ENCODE results near the gene CACUL1.
"Not testable (repeated sequence)": the region's sequence is repeated elsewhere in the genome, so short reads cannot be mapped to it uniquely, and the experiment has no call there.

CACUL1 gene

DNA sequence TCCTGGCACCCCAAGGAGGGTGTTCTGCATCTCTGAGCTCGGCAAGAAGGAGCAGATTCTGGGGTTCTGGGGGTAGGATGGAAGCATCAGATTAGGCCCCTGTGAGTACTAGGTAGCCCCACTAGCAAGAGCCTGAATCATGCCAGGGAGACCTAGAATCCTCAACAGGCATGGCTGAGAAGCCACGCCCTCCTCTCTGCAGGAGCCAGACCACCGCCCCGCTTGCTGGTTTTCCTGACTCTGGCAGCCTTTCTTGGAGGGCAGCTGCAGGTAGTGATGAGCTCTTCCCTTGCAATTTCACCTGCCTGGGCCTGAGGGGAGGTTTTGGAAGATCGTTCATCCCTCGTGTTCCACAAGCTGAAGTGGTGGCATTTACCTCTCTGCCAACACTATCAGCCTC, 90.4 kb downstream of the CACUL1 start:
- Mint-ChIP-seq H3K36me3 (peaks cover 12% of the 10 kb centered on the region), H3K27me3 (peaks cover 66% of the 10 kb centered on the region), H3K9me3 (peaks cover 6% of the 10 kb centered on the region), H3K4me1 (peaks cover 14% of the 10 kb centered on the region), H3K4me3 (no peak overlapping the region), H3K27ac (no peak overlapping the region)
- no peak for ATAC-seq

- Mint-ChIP-seq H3K9me3 (peaks cover 7% of the 10 kb centered on the region), H3K27me3 (peaks cover 74% of the 10 kb centered on the region), H3K4me1 (peaks cover 3% of the 10 kb centered on the region), H3K4me3 (no peak overlapping the region), H3K27ac (no peak overlapping the region), H3K36me3 (peaks cover 14% of the 10 kb centered on the region)
- no peak for ATAC-seq
Measured at GRCh38 chr10:118663176-118663575, 91.6 kb downstream of the CACUL1 start.

DNA sequence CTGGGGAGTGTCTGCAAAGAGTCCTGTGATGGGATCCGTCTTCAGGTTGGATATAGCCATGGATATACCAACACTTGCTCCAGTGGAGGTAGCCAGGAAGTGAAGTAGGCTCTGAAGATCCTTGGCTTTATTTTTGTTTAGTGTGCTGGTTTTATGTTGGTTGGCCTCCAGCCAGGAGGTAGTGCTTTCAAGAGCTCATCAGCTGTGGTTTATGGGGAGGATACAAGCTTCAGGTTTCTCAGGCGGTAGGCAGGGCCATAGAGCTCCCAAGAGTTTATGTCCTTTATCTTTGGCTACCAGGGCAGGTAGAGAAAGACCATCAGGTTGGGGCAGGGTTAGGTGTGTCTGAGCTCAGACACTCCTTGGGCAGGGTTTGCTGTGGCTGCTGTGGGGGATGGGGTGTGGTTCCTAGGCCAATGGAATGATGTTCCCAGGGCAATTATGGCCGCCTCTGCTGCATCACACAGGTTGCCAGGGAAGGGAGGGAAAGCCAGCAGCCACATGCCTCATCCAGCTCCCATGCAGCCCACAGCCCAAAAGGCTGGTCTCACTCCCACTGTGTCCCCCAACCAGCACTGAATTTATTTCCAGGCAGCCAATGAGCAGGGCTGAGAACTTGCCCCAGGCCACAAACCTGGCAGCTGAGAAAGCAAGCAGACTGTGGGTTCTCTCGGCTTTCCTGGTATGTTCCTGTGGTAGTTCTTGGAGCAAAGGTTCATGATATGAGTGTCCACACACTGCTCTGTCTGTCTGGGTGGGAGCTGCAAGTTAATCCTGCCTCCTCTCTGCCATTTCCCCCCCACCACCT, 92.3 kb downstream of the CACUL1 start:
- Mint-ChIP-seq H3K4me3 (no peak overlapping the region), H3K9me3 (peaks cover 7% of the 10 kb centered on the region), H3K27ac (no peak overlapping the region), H3K4me1 (no peaks in the 10 kb centered on the region), H3K27me3 (peaks cover 81% of the 10 kb centered on the region), H3K36me3 (peaks cover 14% of the 10 kb centered on the region)
- ATAC-seq: no peak

DNA sequence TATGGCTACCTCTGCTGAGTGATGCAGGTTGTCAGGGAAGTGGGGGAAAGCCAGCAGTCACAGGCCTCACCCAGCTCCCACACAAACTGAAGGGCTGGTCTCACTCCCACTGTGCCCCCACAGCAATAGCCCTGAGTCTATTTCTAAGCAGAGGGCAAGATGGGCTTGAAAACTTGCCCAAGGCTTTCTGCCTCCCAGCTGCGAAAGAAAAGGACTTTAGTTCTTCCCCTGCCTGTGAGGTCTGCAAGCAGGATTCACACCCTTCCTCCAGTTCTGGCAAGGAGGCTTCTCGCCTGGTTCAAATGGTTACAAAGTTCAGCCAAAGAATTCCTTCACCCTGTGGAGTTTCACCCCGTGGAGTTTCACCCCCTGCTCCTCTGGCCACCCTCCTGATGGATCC, 96.0 kb downstream of the CACUL1 start:
- no peaks in the 10 kb centered on the region for H3K4me1 Mint-ChIP-seq
- ATAC-seq: no peak
- no peak overlapping the region for H3K4me3 Mint-ChIP-seq
- peaks cover 14% of the 10 kb centered on the region for H3K36me3 Mint-ChIP-seq
- H3K27ac Mint-ChIP-seq: no peak overlapping the region
- H3K27me3 Mint-ChIP-seq: peaks cover 90% of the 10 kb centered on the region
- peaks cover 21% of the 10 kb centered on the region for H3K9me3 Mint-ChIP-seq

DNA sequence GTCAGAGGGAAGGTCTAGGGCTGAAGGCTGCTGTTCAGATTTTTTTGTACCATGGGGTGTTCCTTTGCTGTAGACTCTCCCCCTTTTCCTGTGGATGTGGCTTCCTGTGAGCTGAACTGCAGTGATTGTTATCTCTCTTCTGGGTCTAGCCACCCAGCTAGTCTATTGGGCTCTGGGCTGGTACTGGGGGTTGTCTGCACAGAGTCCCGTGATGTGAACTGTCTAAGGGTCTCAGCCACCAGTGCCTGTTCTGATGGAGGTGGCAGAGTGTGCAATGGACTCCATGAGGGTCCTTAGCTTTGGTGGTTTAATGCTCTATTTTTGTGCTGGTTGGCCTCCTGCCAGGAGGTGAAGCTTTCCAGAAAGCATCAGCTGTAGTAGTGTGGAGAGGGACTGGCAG, 96.6 kb downstream of the CACUL1 start:
- not testable (repeated sequence) for ATAC-seq, H3K4me1 Mint-ChIP-seq, H3K27ac Mint-ChIP-seq, H3K4me3 Mint-ChIP-seq
- Mint-ChIP-seq H3K27me3 (peaks cover 90% of the 10 kb centered on the region), H3K36me3 (peaks cover 14% of the 10 kb centered on the region), H3K9me3 (peaks cover 21% of the 10 kb centered on the region)

DNA sequence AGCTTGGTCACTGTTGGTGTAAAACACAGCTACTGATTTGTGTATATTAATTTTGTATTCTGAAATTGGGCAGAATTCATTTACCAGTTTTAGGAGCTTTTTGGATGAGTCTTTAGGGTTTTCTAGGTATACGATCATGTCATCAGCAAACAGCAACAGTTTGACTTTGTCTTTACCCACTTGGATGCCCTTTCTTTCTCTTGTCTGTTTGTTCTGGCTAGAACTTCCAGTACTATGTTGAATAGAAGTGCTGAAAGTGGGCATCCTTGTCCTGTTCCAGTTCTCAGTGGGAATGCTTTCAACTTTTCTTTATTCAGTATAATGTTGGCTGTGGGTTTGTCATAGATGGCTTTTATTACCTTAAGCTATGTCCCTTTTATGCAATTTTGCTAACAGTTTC, 109.5 kb downstream of the CACUL1 start:
- not testable (repeated sequence) for H3K27ac Mint-ChIP-seq, H3K36me3 Mint-ChIP-seq, H3K4me3 Mint-ChIP-seq, ATAC-seq, H3K9me3 Mint-ChIP-seq, H3K4me1 Mint-ChIP-seq
- peaks cover 32% of the 10 kb centered on the region for H3K27me3 Mint-ChIP-seq

DNA sequence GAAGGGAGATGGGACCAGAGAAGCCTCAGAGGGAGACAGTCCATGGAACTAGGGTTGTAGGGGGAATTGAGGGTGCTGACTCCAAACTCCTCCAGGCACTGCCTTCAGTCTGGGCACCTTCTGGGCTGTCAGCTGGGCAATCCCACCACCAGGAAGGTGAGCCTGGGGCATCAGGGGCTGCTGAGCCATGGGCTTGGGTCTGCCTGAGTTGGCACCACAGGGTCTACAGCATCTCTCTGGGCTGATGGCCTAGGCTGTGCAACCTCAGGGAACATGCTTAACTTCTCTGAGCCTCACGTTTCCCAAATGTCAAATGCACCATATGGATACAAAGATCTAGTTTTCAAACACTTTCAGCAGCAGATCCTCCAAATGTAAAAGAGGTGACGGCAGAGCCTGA, 112.5 kb downstream of the CACUL1 start:
- peaks cover 1% of the 10 kb centered on the region for H3K27me3 Mint-ChIP-seq
- ATAC-seq: no peak
- no peak overlapping the region for H3K4me3 Mint-ChIP-seq
- H3K9me3 Mint-ChIP-seq: peaks cover 3% of the 10 kb centered on the region
- no peak overlapping the region for H3K27ac Mint-ChIP-seq
- H3K4me1 Mint-ChIP-seq: no peaks in the 10 kb centered on the region
- H3K36me3 Mint-ChIP-seq: no peaks in the 10 kb centered on the region

DNA sequence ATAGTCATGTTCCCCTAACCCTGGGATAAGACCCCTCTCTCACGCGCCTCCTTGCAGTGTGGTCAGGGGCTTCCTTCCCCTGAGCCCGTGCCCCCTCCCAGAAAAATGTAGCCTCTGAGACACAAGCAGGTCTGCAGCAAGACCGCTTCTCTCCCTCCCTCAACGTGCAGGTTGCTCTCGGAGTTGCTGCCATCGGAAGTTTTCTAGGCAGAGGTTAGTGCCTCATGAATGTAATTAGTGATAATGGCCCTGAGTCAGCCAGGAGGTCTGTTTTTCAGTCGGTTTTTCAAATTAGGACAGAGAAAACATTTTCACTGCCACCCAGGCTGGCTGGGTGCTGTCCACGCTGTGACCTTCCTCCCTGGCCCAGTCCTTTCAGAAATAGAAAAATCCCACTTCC, 116.1 kb downstream of the CACUL1 start:
- H3K9me3 Mint-ChIP-seq: peaks cover 3% of the 10 kb centered on the region
- H3K27ac Mint-ChIP-seq: no peak overlapping the region
- peaks cover 7% of the 10 kb centered on the region for H3K27me3 Mint-ChIP-seq
- H3K4me1 Mint-ChIP-seq: no peaks in the 10 kb centered on the region
- H3K4me3 Mint-ChIP-seq: no peak overlapping the region
- no peak for ATAC-seq
- H3K36me3 Mint-ChIP-seq: no peaks in the 10 kb centered on the region

DNA sequence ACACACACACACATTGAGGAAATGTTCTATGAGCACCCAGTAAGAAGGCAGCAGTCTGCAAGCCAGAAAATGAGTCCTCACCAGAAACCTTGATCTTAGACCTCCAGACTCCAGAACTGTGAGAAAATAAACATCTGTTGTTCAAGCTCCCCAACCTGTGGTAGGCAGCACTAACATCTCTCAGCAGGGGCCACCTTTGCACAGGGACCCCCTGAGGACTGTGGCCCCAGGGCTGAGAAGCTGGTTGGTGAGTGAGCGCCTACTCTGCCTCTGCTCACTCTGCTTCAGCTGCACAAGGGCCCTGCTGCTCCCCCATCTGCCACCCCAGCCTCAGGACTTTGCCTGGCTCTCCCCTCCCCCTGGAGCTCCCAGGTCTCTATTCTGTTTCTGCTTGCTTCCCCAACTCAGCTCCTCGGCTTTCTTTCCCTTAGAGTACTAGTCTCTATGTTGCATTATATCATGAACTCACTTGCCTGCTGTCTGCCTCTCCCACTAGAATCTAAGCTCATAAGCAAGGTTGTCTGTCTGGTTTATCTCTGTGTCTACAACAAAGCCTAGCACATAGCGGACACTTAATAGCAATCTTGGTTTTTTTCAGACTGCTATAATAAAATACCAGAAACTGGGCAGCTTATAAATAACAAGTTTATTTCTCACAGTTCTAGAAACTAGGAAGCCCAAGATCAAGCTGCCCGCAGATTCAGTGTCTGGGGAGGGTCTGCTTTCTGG, 118.9 kb downstream of the CACUL1 start:
- H3K4me1 Mint-ChIP-seq: no peaks in the 10 kb centered on the region
- peaks cover 8% of the 10 kb centered on the region for H3K27me3 Mint-ChIP-seq
- peak; percentile 29 for ATAC-seq
- no peaks in the 10 kb centered on the region for H3K36me3 Mint-ChIP-seq
- H3K27ac Mint-ChIP-seq: no peak overlapping the region
- H3K9me3 Mint-ChIP-seq: peaks cover 3% of the 10 kb centered on the region
- no peak overlapping the region for H3K4me3 Mint-ChIP-seq

GRCh38 chr10:118633786-118634185, 121.0 kb downstream of the CACUL1 start:
- no peak overlapping the region for H3K4me3 Mint-ChIP-seq
- H3K27me3 Mint-ChIP-seq: peaks cover 22% of the 10 kb centered on the region
- no peaks in the 10 kb centered on the region for H3K9me3 Mint-ChIP-seq
- no peak for ATAC-seq
- H3K4me1 Mint-ChIP-seq: no peaks in the 10 kb centered on the region
- no peaks in the 10 kb centered on the region for H3K36me3 Mint-ChIP-seq
- no peak overlapping the region for H3K27ac Mint-ChIP-seq

DNA sequence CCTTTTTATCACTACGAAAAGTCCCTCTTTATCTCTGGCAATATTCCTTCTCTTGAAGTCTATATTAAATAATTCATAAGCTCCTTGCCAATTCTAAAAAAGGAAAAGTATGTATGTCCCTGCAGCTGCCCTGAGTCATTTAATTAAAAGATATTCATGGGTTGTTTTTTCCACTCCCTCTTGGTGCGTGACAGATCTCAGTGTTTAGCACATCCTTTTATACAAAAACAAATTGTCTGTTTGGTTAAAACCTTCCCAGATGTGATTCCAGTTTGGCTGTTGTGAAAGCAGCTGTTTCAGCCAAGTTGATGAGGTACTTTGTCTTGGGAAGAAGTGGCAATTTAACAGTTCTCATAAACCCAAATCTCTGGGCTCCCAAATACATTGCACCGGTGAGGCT, 125.6 kb downstream of the CACUL1 start:
- no peak overlapping the region for H3K4me3 Mint-ChIP-seq
- H3K36me3 Mint-ChIP-seq: no peaks in the 10 kb centered on the region
- no peak overlapping the region for H3K27ac Mint-ChIP-seq
- H3K9me3 Mint-ChIP-seq: no peaks in the 10 kb centered on the region
- H3K4me1 Mint-ChIP-seq: no peaks in the 10 kb centered on the region
- peaks cover 28% of the 10 kb centered on the region for H3K27me3 Mint-ChIP-seq
- ATAC-seq: no peak

DNA sequence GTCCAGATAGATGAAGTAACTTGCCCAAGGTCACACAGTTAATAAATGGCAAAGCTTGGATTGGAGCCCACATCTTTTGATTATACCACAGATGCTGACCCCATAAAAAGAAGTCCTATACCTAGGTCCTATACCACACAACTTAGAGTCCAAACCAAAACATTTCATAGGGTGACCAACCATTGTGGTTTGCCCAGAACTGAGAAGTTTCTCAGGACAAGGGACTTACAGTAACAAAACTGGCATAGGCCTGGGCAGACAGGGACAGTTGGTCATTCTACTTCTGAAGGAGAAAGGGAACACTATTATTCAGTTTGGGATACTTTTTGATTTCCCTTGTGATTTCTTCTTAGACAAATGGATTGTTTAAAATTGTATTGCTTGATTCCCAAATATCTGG, 126.4 kb downstream of the CACUL1 start:
- peaks cover 36% of the 10 kb centered on the region for H3K27me3 Mint-ChIP-seq
- no peak overlapping the region for H3K27ac Mint-ChIP-seq
- H3K36me3 Mint-ChIP-seq: no peaks in the 10 kb centered on the region
- H3K4me1 Mint-ChIP-seq: no peaks in the 10 kb centered on the region
- no peak for ATAC-seq
- peaks cover 3% of the 10 kb centered on the region for H3K9me3 Mint-ChIP-seq
- H3K4me3 Mint-ChIP-seq: no peak overlapping the region

DNA sequence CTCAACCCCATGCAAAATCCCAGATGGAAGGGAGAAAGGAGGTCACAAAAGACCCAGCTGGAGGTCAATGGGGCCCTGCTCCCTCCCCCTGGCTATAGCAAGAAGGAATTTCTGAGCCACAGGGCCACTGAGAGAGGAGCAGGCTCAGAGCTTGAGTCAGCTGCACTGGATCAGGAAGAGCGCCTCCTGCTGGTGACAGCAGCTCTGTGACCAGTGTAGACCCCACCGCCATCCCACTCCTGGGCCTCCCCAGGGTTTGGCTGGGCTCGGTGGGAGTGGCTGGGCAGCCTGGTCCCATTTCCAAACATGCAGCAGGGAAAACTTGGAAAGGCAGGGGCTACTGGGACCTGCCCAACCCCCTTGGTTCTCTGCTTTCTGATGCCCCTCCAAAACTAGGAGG, 127.8 kb downstream of the CACUL1 start:
- Mint-ChIP-seq H3K9me3 (peaks cover 3% of the 10 kb centered on the region), H3K4me3 (no peak overlapping the region), H3K4me1 (no peaks in the 10 kb centered on the region), H3K27me3 (peaks cover 44% of the 10 kb centered on the region), H3K36me3 (no peaks in the 10 kb centered on the region), H3K27ac (no peak overlapping the region)
- no peak for ATAC-seq
